ENCODE results near the gene CKMT2.

- TF ChIP-seq NR2C2 (CRISPR knock-in tag; IDR thresholded peaks at IDR 0.05) = no peak
- no peak for TF ChIP-seq ZNF423 (CRISPR knock-in tag; IDR thresholded peaks at IDR 0.05)
- TF ChIP-seq CTCF (IDR thresholded peaks at IDR 0.05) = no peak
- no peak for TF ChIP-seq ZNF121 (CRISPR knock-in tag; IDR thresholded peaks at IDR 0.05)
- TF ChIP-seq MXD4 (CRISPR knock-in tag; IDR thresholded peaks at IDR 0.05; ENCODE audit: borderline replicate concordance) = no peak
- TF ChIP-seq FOXJ3 (CRISPR knock-in tag; IDR thresholded peaks at IDR 0.05; ENCODE audit: borderline replicate concordance) = no peak
Observed at GRCh38 chr5:81234299-81234698, 1.2 kb downstream of the CKMT2 start.

All from WTC11 (cell line).